K562 (cell line): ENCODE measurements around the gene GAK. TPM values are rescaled to one million over a fixed set of nuclear protein-coding genes. Genes with fewer than 3 reads are reported as not detected.

ENCODE experiments used
- ATAC-seq: fragments of 200-7000 bp; cut with Tn5 transposase; 3 replicates; pipeline ENCODE4 v1.9.1; 2020; ENCODE audit warnings: moderate library complexity
- BruUV-seq: library from RNA; stranded (reverse); fragments of 400-500 nt; replicated peaks from 2 replicates; lab custom pipeline; 2021; lab: Mats Ljungman, UMichigan
- CTCF ChIA-PET: fragments of 300-600 bp; formaldehyde crosslinking; extraction: SDS; loops from one replicate; lab custom pipeline; 2021; ENCODE audit warnings: low intra/inter-chr PET ratio; lab: Yijun Ruan, JAX
- POLR2A ChIA-PET: fragments of 300-600, 350-650 bp; sonication (Branson Sonifier 250); formaldehyde crosslinking; extraction: SDS; loops from one replicate; lab custom pipeline; 2021; ENCODE audit warnings: antibody characterized with exemption, inconsistent platforms; lab: Yijun Ruan, JAX
- DNase-seq, 4 experiments: peaks; one replicate each; pipeline versions ENCODE4 v3.0.0 to v3.0.0-alpha.2; 2011 to 2018; ENCODE audit warnings: low spot score in 3 of 4, mixed read lengths in 3 of 4; ENCODE audit errors: extremely low read depth in 1 of 4
- FAIRE-seq: peaks from 2 replicates; lab custom pipeline; 2011; peaks lifted over from hg19 to GRCh38; lab: Jason Lieb, UNC
- H2AFZ ChIP-seq: 2 replicates; pipeline ENCODE4 v1.6.0; 2011; ENCODE audit warnings: low read depth, low read length, control low read depth, inconsistent platforms
- H3K27ac ChIP-seq: fragments of 200-600 bp; 3 replicates; pipeline ENCODE4 v1.8.0; 2011; ENCODE audit warnings: low read depth, mild to moderate bottlenecking, control low read depth, inconsistent platforms, low read length, moderate library complexity, mixed read lengths; ENCODE audit errors: extremely low read depth
- H3K27me3 ChIP-seq, 2 experiments: fragments of 300-600 bp in 1 of 2; 2 replicates in 1 of 2; 3 replicates in 1 of 2; pipeline versions ENCODE4 v1.6.0 to v1.8.0; 2011; ENCODE audit warnings: inconsistent platforms in 2 of 2, low read length in 2 of 2, mild to moderate bottlenecking in 1 of 2, mixed read lengths in 1 of 2, moderate library complexity in 1 of 2; ENCODE audit not compliant: control insufficient read depth in 2 of 2, insufficient read depth in 2 of 2
- H3K36me3 ChIP-seq: fragments of 300-600 bp; 3 replicates; pipeline ENCODE4 v1.8.0; 2011; ENCODE audit warnings: mild to moderate bottlenecking, low read length, inconsistent platforms; ENCODE audit not compliant: control insufficient read depth, insufficient read depth
- H3K4me1 ChIP-seq, 2 experiments: fragments of 200-600 bp in 1 of 2; replicated peaks in 1 of 2; 2 replicates in 1 of 2; 3 replicates in 1 of 2; pipeline versions ENCODE4 v1.5.1 to v1.8.0; 2011; ENCODE audit warnings: inconsistent platforms in 2 of 2, low read length in 2 of 2, mild to moderate bottlenecking in 1 of 2, mixed read lengths in 1 of 2, moderate library complexity in 1 of 2; ENCODE audit not compliant: control insufficient read depth in 2 of 2, insufficient read depth in 2 of 2
- H3K4me2 ChIP-seq: 2 replicates; pipeline ENCODE4 v1.6.1; 2011; ENCODE audit warnings: low read length, control low read depth, inconsistent platforms, mixed read lengths; ENCODE audit not compliant: insufficient read depth
- H3K4me3 ChIP-seq: fragments of 200-600 bp; sonication (generic), shearing (Covaris generic); 2 replicates; pipeline ENCODE4 v1.5.1; 2016; ENCODE audit warnings: control low read depth, inconsistent platforms
- H3K79me2 ChIP-seq: fragments of 200-600 bp; 3 replicates; pipeline ENCODE4 v1.8.0; 2011; ENCODE audit warnings: low read length, inconsistent platforms; ENCODE audit not compliant: control insufficient read depth, insufficient read depth
- H3K9ac ChIP-seq, 2 experiments: 2 replicates each; pipeline versions ENCODE4 v1.6.0 to v1.6.1; 2011; ENCODE audit warnings: low read depth in 2 of 2, low read length in 2 of 2, control low read depth in 1 of 2, inconsistent platforms in 1 of 2, mild to moderate bottlenecking in 1 of 2, mixed read lengths in 1 of 2; ENCODE audit not compliant: insufficient read depth in 1 of 2
- H3K9me1 ChIP-seq: one replicate; pipeline ENCODE4 v1.6.0; 2011; ENCODE audit warnings: inconsistent platforms, mild to moderate bottlenecking, low read length, moderate library complexity; ENCODE audit not compliant: control insufficient read depth, insufficient read depth
- H3K9me3 ChIP-seq: replicated peaks from 2 replicates; pipeline ENCODE4 v1.5.1; 2011; ENCODE audit warnings: low read depth, low read length, inconsistent platforms; ENCODE audit not compliant: control insufficient read depth, insufficient read depth
- H4K20me1 ChIP-seq: replicated peaks from 2 replicates; pipeline ENCODE4 v1.6.1; 2011; ENCODE audit warnings: low read length, inconsistent platforms, mixed read lengths; ENCODE audit not compliant: control insufficient read depth, insufficient read depth
- CTBP1 ChIP-seq: fragments of 450-650 bp; IDR thresholded peaks from 2 replicates; pipeline ENCODE4 v1.6.1; 2016; ENCODE audit warnings: borderline replicate concordance
- whole genome bisulfite sequencing: fragments of 100-300 bp; shearing (Covaris generic); methylation state at CpG from one replicate; pipeline ENCODE4 v1.1.6; 2016; ENCODE audit warnings: low coverage, mixed read lengths; ENCODE audit not compliant: insufficient coverage; ENCODE audit errors: missing lambda C conversion rate; 5-methylcytosine and 5-hydroxymethylcytosine counted together
- in situ Hi-C: fragments of 300-500 bp; cut with MboI; formaldehyde crosslinking; loops from 4 replicates; pipeline ENCODE4 v1.15.0; 2018; ENCODE audit warnings: inconsistent platforms, mixed read lengths
- intact Hi-C: fragments of 100-400 bp; cut with micrococcal nuclease; formaldehyde crosslinking; loops from 2 replicates; pipeline ENCODE4 v1.14.2; 2022
- polyA plus RNA-seq, 8 experiments: library from polyadenylated mRNA; depleted of rRNA in 4 of 8; stranded (reverse) in 5 of 8; unstranded in 3 of 8; fragments of >200 nt; fragmentation: Nextera tagmentation in 2 of 8; fragmentation: Illumina TruSeq in 1 of 8; extraction: Ambion mirVana in 2 of 8; extraction: Trizol in 1 of 8; gene quantifications; 2 replicates each; pipeline versions ENCODE4 v1.2.1 to v1.2.3, GENCODE V29; 2011 to 2014; ENCODE audit warnings: inconsistent platforms in 1 of 8, missing spikeins in 1 of 8
- total RNA-seq, 7 experiments: library from RNA; depleted of rRNA in 6 of 7; stranded (reverse); fragments of >200 nt in 6 of 7; fragmentation: Illumina TruSeq in 2 of 7; extraction: Trizol in 2 of 7; gene quantifications; 2 replicates each; pipeline versions ENCODE4 v1.2.1 to v1.2.3, GENCODE V29; 2011 to 2021; ENCODE audit warnings: low replicate concordance in 1 of 7
- TF ChIP-seq, protein P1 (sequence below): fragments of 250-450 bp; sonication (Bioruptor Pico); IDR thresholded peaks from 2 replicates; pipeline ENCODE4 v1.5.0; 2022; ENCODE audit warnings: mild to moderate bottlenecking
- TF ChIP-seq, protein P2 (sequence below): fragments of 250-450 bp; sonication (Bioruptor Pico); IDR thresholded peaks from 2 replicates; pipeline ENCODE4 v1.9.0; 2021; ENCODE audit warnings: mild to moderate bottlenecking, inconsistent platforms

The GAK gene
- total and polyA plus RNA-seq, 9 of the 15 experiments (the other 6 are each of a cell fraction or from before 2014, with no cell fraction given): 1.3 to 102 (median 16.2) TPM

DNA sequence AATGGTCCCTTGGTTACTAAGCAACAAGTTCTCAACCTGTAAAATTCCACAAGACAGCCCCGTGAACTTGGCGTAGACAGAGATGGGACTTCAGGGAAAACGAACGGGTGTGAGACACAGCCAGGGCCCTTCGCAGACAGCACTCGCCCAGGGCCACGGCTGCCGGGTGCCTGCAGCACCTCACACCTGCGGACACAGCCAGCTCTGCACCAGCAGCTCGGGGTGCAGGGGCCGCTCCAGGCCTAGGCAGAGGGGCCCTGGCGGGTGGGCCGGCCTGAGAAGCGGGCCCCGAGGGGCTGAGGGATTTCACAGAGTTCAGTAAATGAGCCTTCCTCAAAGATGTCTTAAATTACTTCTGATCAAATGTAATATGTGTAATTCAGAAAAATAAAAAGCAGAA, 34.0 kb downstream of the GAK start:
- no peaks in the 10 kb centered on the region for H3K27me3 ChIP-seq
- TF ChIP-seq, protein P1, sequence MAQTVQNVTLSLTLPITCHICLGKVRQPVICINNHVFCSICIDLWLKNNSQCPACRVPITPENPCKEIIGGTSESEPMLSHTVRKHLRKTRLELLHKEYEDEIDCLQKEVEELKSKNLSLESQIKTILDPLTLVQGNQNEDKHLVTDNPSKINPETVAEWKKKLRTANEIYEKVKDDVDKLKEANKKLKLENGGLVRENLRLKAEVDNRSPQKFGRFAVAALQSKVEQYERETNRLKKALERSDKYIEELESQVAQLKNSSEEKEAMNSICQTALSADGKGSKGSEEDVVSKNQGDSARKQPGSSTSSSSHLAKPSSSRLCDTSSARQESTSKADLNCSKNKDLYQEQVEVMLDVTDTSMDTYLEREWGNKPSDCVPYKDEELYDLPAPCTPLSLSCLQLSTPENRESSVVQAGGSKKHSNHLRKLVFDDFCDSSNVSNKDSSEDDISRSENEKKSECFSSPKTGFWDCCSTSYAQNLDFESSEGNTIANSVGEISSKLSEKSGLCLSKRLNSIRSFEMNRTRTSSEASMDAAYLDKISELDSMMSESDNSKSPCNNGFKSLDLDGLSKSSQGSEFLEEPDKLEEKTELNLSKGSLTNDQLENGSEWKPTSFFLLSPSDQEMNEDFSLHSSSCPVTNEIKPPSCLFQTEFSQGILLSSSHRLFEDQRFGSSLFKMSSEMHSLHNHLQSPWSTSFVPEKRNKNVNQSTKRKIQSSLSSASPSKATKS (CRISPR knock-in tag): no peak
- TF ChIP-seq, protein P2, sequence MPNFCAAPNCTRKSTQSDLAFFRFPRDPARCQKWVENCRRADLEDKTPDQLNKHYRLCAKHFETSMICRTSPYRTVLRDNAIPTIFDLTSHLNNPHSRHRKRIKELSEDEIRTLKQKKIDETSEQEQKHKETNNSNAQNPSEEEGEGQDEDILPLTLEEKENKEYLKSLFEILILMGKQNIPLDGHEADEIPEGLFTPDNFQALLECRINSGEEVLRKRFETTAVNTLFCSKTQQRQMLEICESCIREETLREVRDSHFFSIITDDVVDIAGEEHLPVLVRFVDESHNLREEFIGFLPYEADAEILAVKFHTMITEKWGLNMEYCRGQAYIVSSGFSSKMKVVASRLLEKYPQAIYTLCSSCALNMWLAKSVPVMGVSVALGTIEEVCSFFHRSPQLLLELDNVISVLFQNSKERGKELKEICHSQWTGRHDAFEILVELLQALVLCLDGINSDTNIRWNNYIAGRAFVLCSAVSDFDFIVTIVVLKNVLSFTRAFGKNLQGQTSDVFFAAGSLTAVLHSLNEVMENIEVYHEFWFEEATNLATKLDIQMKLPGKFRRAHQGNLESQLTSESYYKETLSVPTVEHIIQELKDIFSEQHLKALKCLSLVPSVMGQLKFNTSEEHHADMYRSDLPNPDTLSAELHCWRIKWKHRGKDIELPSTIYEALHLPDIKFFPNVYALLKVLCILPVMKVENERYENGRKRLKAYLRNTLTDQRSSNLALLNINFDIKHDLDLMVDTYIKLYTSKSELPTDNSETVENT (CRISPR knock-in tag): no peak
- TF ChIP-seq CTBP1: no peak
- no peak overlapping the region for H2AFZ ChIP-seq
- FAIRE-seq (no peak), ATAC-seq (no peak), DNase-seq (no peak)
- no peaks in the 10 kb centered on the region for H3K9me1 ChIP-seq
- no peak overlapping the region for H3K4me3 ChIP-seq
- in situ Hi-C loops (no loop called here), intact Hi-C loops (no loop called here)
- peaks cover 0 to 34% of the 10 kb centered on the region in 2 experiments; a peak in 2 of 5 replicates for H3K4me1 ChIP-seq
- no peak overlapping the region for H3K4me2 ChIP-seq
- POLR2A ChIA-PET: interaction anchor here (0.8 to 1.2 kb wide), 2 partner anchors 8 to 12 kb away, joined by 3 to 4 read pairs; no protein-coding TSS in a partner anchor
- H3K9me3 ChIP-seq: no peaks in the 10 kb centered on the region
- no TSS peak for BruUV-seq
- no peaks in the 10 kb centered on the region for H3K79me2 ChIP-seq
- H3K36me3 ChIP-seq: peaks cover 69% of the 10 kb centered on the region; the same call in 1 of the 3 replicates
- no peak overlapping the region for H3K27ac ChIP-seq
- H4K20me1 ChIP-seq: no peaks in the 10 kb centered on the region; the same call in 1 of the 2 replicates
- no peak overlapping the region for H3K9ac ChIP-seq
- 94% methylated on average over 15 of the region's 15 CpGs for WGBS
- CTCF ChIA-PET: no interaction called here
